ENCODE measurements around the gene CHMP3. TPM values are rescaled to one million over a fixed set of nuclear protein-coding genes. Genes with fewer than 3 reads are reported as not detected.

Gene CHMP3
- polyA plus RNA-seq, 3 donors, result 45.4 to 115 (median 99.4) TPM

- no peaks in the 10 kb centered on the region for H3K9me3 ChIP-seq (replicated peaks in 1 of 2; ENCODE audit: control insufficient read depth in 1 of 2, insufficient read depth in 1 of 2, low read length in 2 of 2)
- H3K4me1 ChIP-seq (ENCODE audit: control insufficient read depth in 1 of 2, insufficient read depth in 2 of 2, low read length in 2 of 2), result no peaks in the 10 kb centered on the region
- WGBS (ENCODE audit: insufficient coverage), result 100% methylated on average over 3 of the region's 3 CpGs
- no peak overlapping the region for H2AFZ ChIP-seq (ENCODE audit: insufficient read depth, low read depth, low read length, poor library complexity, severe bottlenecking)
- Mint-ChIP-seq H3K27me3 (ENCODE audit: low read depth in 3 of 3) (no peaks in the 10 kb centered on the region), H3K36me3 (peaks cover 92 to 97% of the 10 kb centered on the region in 2 donors), H3K4me3 (no peak overlapping the region), H3K9me3 (no peaks in the 10 kb centered on the region), H3K27ac (no peak overlapping the region), H3K4me1 (no peaks in the 10 kb centered on the region)
- H3K27ac ChIP-seq (ENCODE audit: low read depth in 1 of 2, low read length in 2 of 2), result no peak overlapping the region
- no peaks in the 10 kb centered on the region for H3K79me2 ChIP-seq (ENCODE audit: insufficient read depth, low read length)
- intact Hi-C loops (cut with micrococcal nuclease), result no loop called here
- H3K4me3 ChIP-seq (replicated peaks in 1 of 3; ENCODE audit: low read depth in 2 of 3, low read length in 3 of 3), result no peak overlapping the region
- H3K36me3 ChIP-seq (replicated peaks in 1 of 2; ENCODE audit: control insufficient read depth in 1 of 2, insufficient read depth in 2 of 2, low read length in 2 of 2), result peaks cover 98 to 100% of the 10 kb centered on the region in 2 donors
- no peaks in the 10 kb centered on the region for H3K27me3 ChIP-seq (ENCODE audit: control insufficient read depth in 2 of 2, insufficient read depth in 2 of 2, low read length in 2 of 2)
- DNase-seq, result no peak
- no peak overlapping the region for H3K9ac ChIP-seq (ENCODE audit: insufficient read depth, low read length, poor library complexity, severe bottlenecking)
- no peak for TF ChIP-seq CTCF (IDR thresholded peaks at IDR 0.05)
- no peaks in the 10 kb centered on the region for H4K20me1 ChIP-seq (ENCODE audit: insufficient read depth, low read length)
- H3K4me2 ChIP-seq (replicated peaks; ENCODE audit: extremely low read depth, low read length, poor library complexity, severe bottlenecking), result no peak overlapping the region
These were observed 78.9 kb downstream of the CHMP3 start for GRCh38 chr2:86484385-86484784.

- H3K27ac Mint-ChIP-seq, result peak overlapping the region in 2 of 7 donors; percentile 10 to 12
- Histone ChIP-seq H3K4me2 (replicated peaks; ENCODE audit: extremely low read depth, low read length, poor library complexity, severe bottlenecking) (no peak overlapping the region), H3K27me3 (ENCODE audit: control insufficient read depth in 2 of 2, insufficient read depth in 2 of 2, low read length in 2 of 2) (no peaks in the 10 kb centered on the region), H3K79me2 (ENCODE audit: insufficient read depth, low read length) (no peaks in the 10 kb centered on the region), H4K20me1 (ENCODE audit: insufficient read depth, low read length) (no peaks in the 10 kb centered on the region), H3K27ac (ENCODE audit: low read depth in 1 of 2, low read length in 2 of 2) (no peak overlapping the region), H3K4me1 (ENCODE audit: control insufficient read depth in 1 of 2, insufficient read depth in 2 of 2, low read length in 2 of 2) (no peaks in the 10 kb centered on the region), H2AFZ (ENCODE audit: insufficient read depth, low read depth, low read length, poor library complexity, severe bottlenecking) (no peak overlapping the region), H3K36me3 (replicated peaks in 1 of 2; ENCODE audit: control insufficient read depth in 1 of 2, insufficient read depth in 2 of 2, low read length in 2 of 2) (peaks cover 97 to 100% of the 10 kb centered on the region in 2 donors), H3K9me3 (replicated peaks in 1 of 2; ENCODE audit: control insufficient read depth in 1 of 2, insufficient read depth in 1 of 2, low read length in 2 of 2) (no peaks in the 10 kb centered on the region), H3K9ac (ENCODE audit: insufficient read depth, low read length, poor library complexity, severe bottlenecking) (no peak overlapping the region), H3K4me3 (replicated peaks in 1 of 3; ENCODE audit: low read depth in 2 of 3, low read length in 3 of 3) (no peak overlapping the region)
- H3K4me1 Mint-ChIP-seq, result no peaks in the 10 kb centered on the region
- no peaks in the 10 kb centered on the region for H3K9me3 Mint-ChIP-seq
- H3K36me3 Mint-ChIP-seq, result peaks cover 94 to 99% of the 10 kb centered on the region in 2 donors
- intact Hi-C loops (cut with micrococcal nuclease), result no loop called here
- H3K27me3 Mint-ChIP-seq (ENCODE audit: low read depth in 3 of 3), result no peaks in the 10 kb centered on the region
- H3K4me3 Mint-ChIP-seq, result no peak overlapping the region
- no CpG with 5 or more reads among the region's 3 CpGs for WGBS (ENCODE audit: insufficient coverage)
- TF ChIP-seq CTCF (IDR thresholded peaks at IDR 0.05), result no peak
- DNase-seq, result no peak
These were observed 81.2 kb downstream of the CHMP3 start for GRCh38 chr2:86482034-86482433.

Measured in CD14-positive monocyte (primary cell).